HUES6 (cell line): ENCODE results near the gene RPL19.

ENCODE experiments used
- H3K27ac ChIP-seq: 2 replicates; pipeline ENCODE4 v1.7.0; 2013; ENCODE audit warnings: low read depth, mild to moderate bottlenecking, low read length, inconsistent platforms
- H3K27me3 ChIP-seq: 2 replicates; pipeline ENCODE4 v1.6.1; 2013; ENCODE audit warnings: low read length; ENCODE audit not compliant: control insufficient read depth, insufficient read depth
- H3K36me3 ChIP-seq: 2 replicates; pipeline ENCODE4 v1.6.1; 2013; ENCODE audit warnings: low read length; ENCODE audit not compliant: control insufficient read depth, insufficient read depth
- H3K4me1 ChIP-seq: 2 replicates; pipeline ENCODE4 v1.6.1; 2013; ENCODE audit warnings: low read length; ENCODE audit not compliant: control insufficient read depth, insufficient read depth
- H3K4me3 ChIP-seq: 2 replicates; pipeline ENCODE4 v1.5.1; 2013; ENCODE audit warnings: low read depth, low read length
- H3K9ac ChIP-seq: one replicate; pipeline ENCODE4 v1.6.1; 2013; ENCODE audit warnings: mild to moderate bottlenecking, low read length
- H3K9me3 ChIP-seq: 2 replicates; pipeline ENCODE4 v1.6.1; 2013; ENCODE audit warnings: low read depth, low read length; ENCODE audit not compliant: control insufficient read depth, insufficient read depth

The RPL19 gene

GRCh38 chr17:39200070-39200879, at the start of gene RPL19:
Gene RPL19, plus strand, starts transcription at chr17:39200283. Its CDS starts 62 bp downstream, at chr17:39200345.
- peak within 1 kb of the TSS; percentile 99 for H3K4me3 ChIP-seq
- no peaks in the 10 kb centered on the region for H3K27me3 ChIP-seq
- peak within 1 kb of the TSS; percentile 97 for H3K9ac ChIP-seq
- H3K9me3 ChIP-seq: no peaks in the 10 kb centered on the region
- peaks cover 23% of the 10 kb centered on the region for H3K4me1 ChIP-seq
- H3K27ac ChIP-seq: peak within 1 kb of the TSS; percentile 100
- peaks cover 48% of the 10 kb centered on the region for H3K36me3 ChIP-seq

- peak overlapping the region; percentile 56 for H3K4me3 ChIP-seq
- no peak overlapping the region for H3K9ac ChIP-seq
Observed at GRCh38 chr17:39150795-39151149, 49.3 kb upstream of the RPL19 start.

GRCh38 chr17:39151150-39151942, 48.7 kb upstream of the RPL19 start, which contains the start of gene PLXDC1:
Gene PLXDC1, minus strand, starts transcription at chr17:39151637. Its CDS starts 200 bp downstream, at chr17:39151437.
- H3K27me3 ChIP-seq: peaks cover 35% of the 10 kb centered on the region
- no peaks in the 10 kb centered on the region for H3K9me3 ChIP-seq
- H3K4me1 ChIP-seq: peaks cover 3% of the 10 kb centered on the region; the same call in 1 of the 2 replicates
- H3K27ac ChIP-seq: no peak within 1 kb of the TSS
- H3K36me3 ChIP-seq: no peaks in the 10 kb centered on the region
- H3K9ac ChIP-seq: no peak within 1 kb of the TSS
- H3K4me3 ChIP-seq: peak within 1 kb of the TSS; percentile 95

More at GRCh38 chr17:39150795-39151149, 49.3 kb upstream of the RPL19 start:
- Histone ChIP-seq H3K36me3 (no peaks in the 10 kb centered on the region), H3K9me3 (no peaks in the 10 kb centered on the region), H3K27me3 (peaks cover 35% of the 10 kb centered on the region), H3K4me1 (peaks cover 3% of the 10 kb centered on the region; the same call in 1 of the 2 replicates), H3K27ac (no peak overlapping the region)

GRCh38 chr17:39151943-39152818, 47.9 kb upstream of the RPL19 start:
- Histone ChIP-seq H3K27ac (no peak overlapping the region), H3K4me3 (peak overlapping the region; percentile 95), H3K4me1 (peaks cover 3% of the 10 kb centered on the region; the same call in 1 of the 2 replicates), H3K9me3 (no peaks in the 10 kb centered on the region), H3K36me3 (no peaks in the 10 kb centered on the region), H3K9ac (no peak overlapping the region), H3K27me3 (peaks cover 35% of the 10 kb centered on the region)

GRCh38 chr17:39153599-39154051, 46.5 kb upstream of the RPL19 start:
- Histone ChIP-seq H3K27me3 (peaks cover 35% of the 10 kb centered on the region), H3K4me1 (peaks cover 3% of the 10 kb centered on the region; the same call in 1 of the 2 replicates), H3K27ac (no peak overlapping the region), H3K9me3 (no peaks in the 10 kb centered on the region), H3K9ac (peak overlapping the region; percentile 66), H3K4me3 (peak overlapping the region; percentile 95), H3K36me3 (no peaks in the 10 kb centered on the region)

- H3K27me3 ChIP-seq: peaks cover 17% of the 10 kb centered on the region
- no peak overlapping the region for H3K27ac ChIP-seq
- no peaks in the 10 kb centered on the region for H3K9me3 ChIP-seq
- no peak overlapping the region for H3K9ac ChIP-seq
- no peak overlapping the region; the same call in 1 of the 2 replicates for H3K4me3 ChIP-seq
- H3K36me3 ChIP-seq: no peaks in the 10 kb centered on the region
- H3K4me1 ChIP-seq: peaks cover 3% of the 10 kb centered on the region; the same call in 1 of the 2 replicates
Observed at GRCh38 chr17:39155654-39156053, 44.4 kb upstream of the RPL19 start.

DNA sequence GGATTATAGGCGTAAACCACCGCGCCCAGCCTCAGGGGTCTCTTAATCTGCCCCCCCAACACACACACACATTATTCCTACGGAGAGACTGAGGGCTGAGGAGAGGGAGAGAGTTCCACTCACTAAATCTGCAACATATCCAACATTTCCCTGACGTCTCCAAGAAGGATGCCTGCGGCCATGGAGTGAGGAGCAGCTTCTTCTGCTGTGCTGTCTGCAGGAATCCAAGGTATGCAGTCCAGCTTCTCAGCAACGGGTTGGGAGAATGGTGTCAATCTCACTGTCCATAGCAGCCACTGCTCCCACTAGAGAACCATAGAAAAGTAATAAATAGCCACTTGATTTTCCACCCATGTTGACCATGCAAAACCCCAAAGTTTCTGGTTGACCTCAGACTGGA, 43.6 kb upstream of the RPL19 start:
- Histone ChIP-seq H3K36me3 (no peaks in the 10 kb centered on the region), H3K9me3 (no peaks in the 10 kb centered on the region), H3K27me3 (peaks cover 10% of the 10 kb centered on the region), H3K27ac (no peak overlapping the region), H3K9ac (no peak overlapping the region), H3K4me1 (peaks cover 3% of the 10 kb centered on the region; the same call in 1 of the 2 replicates), H3K4me3 (no peak overlapping the region)

DNA sequence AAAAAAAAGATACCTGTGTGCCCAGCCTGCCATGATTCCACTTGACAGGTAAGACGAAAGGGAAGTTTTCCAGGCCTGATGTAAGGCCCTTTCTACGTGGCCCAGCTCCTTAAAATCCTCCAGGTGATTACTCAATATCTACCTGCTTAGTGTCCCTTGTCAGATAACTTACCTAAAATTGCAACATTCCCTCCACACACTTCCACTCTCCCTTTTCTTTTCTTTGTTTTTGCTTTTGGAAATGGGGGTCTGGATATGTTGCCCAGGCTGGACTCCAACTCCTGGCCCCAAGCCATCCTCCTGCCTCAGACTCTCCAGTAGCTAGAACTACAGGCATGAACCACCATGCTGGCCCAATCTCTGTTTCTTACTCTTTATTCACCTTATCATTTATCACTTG, 41.5 kb upstream of the RPL19 start:
- Histone ChIP-seq H3K27ac (no peak overlapping the region), H3K27me3 (no peaks in the 10 kb centered on the region), H3K36me3 (no peaks in the 10 kb centered on the region), H3K4me1 (0 out of 2 replicates have a peak, but pooled peaks cover 3% of the 10 kb centered on the region), H3K9ac (no peak overlapping the region), H3K9me3 (no peaks in the 10 kb centered on the region), H3K4me3 (no peak overlapping the region)

- Histone ChIP-seq H3K9me3 (no peaks in the 10 kb centered on the region), H3K36me3 (no peaks in the 10 kb centered on the region), H3K9ac (no peak overlapping the region), H3K27me3 (peaks cover 21% of the 10 kb centered on the region), H3K4me3 (no peak overlapping the region), H3K27ac (no peak overlapping the region), H3K4me1 (peaks cover 19% of the 10 kb centered on the region)
Observed at GRCh38 chr17:39161962-39162361, 38.1 kb upstream of the RPL19 start.

DNA sequence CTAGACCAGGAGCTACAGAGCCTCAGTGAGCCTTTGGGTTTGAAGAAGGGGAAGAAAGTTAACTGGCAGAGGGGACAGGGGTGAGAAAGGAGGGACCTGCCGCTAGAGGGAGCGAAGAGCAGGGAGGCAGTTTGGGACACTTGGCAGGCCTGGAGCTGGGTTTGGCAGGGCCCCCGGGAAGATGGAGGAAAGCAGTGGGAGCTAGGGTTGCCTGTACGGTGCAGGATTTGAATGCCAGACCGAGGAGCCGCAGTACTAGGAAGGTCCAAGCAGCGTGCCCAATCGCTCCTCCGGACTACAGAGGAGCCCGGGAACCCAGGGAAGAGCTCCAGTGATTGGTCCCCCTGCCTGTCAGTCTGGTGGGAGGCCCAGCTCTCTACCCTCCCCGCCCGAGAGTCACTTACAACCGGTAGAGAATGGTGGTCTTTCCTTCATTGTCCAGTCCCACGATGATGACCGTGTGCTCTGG, 35.4 kb upstream of the RPL19 start:
- no peaks in the 10 kb centered on the region for H3K36me3 ChIP-seq
- no peak overlapping the region for H3K27ac ChIP-seq
- peak overlapping the region; percentile 75 for H3K4me3 ChIP-seq
- peaks cover 21% of the 10 kb centered on the region for H3K27me3 ChIP-seq
- no peak overlapping the region for H3K9ac ChIP-seq
- peaks cover 25% of the 10 kb centered on the region for H3K4me1 ChIP-seq
- H3K9me3 ChIP-seq: no peaks in the 10 kb centered on the region
